T-helper 17 cell (primary cell): ENCODE data around the gene CLBA1. TPM values are rescaled to one million over a fixed set of nuclear protein-coding genes. Genes with fewer than 3 reads are reported as not detected.

ENCODE experiments used
- ATAC-seq: fragments of 150-1000 bp; cut with Tn5 transposase; 2 replicates; pipeline ENCODE4 v1.10.0; 2021; ENCODE audit warnings: mild to moderate bottlenecking, moderate library complexity
- DNase-seq, 3 donors: peaks; one replicate each; pipeline versions ENCODE4 v3.0.0 to v3.0.0-alpha.2; 2020 to 2021
- H3K9me3 ChIP-seq: one replicate; pipeline ENCODE4 v1.7.0; 2013; ENCODE audit warnings: low read length, mild to moderate bottlenecking; ENCODE audit not compliant: control insufficient read depth, poor library complexity, severe bottlenecking
- H3K27ac Mint-ChIP-seq: one replicate; pipeline ENCODE4 v1.8.0; 2022; ENCODE audit warnings: mild to moderate bottlenecking, moderate library complexity, mixed read lengths
- H3K27me3 Mint-ChIP-seq: one replicate; pipeline ENCODE4 v1.8.0; 2022; ENCODE audit warnings: mixed read lengths
- H3K36me3 Mint-ChIP-seq: one replicate; pipeline ENCODE4 v1.8.0; 2022; ENCODE audit warnings: low read depth, mixed read lengths
- H3K4me1 Mint-ChIP-seq: one replicate; pipeline ENCODE4 v1.8.0; 2022; ENCODE audit warnings: mild to moderate bottlenecking, mixed read lengths
- H3K4me3 Mint-ChIP-seq: one replicate; pipeline ENCODE4 v1.8.0; 2022; ENCODE audit warnings: mild to moderate bottlenecking, moderate library complexity, mixed read lengths
- total RNA-seq, 4 donors: library from RNA in 2 of 4; stranded (reverse) in 2 of 4; gene quantifications; one replicate each; pipeline ENCODE4 v1.2.3 and lab custom pipeline; 2022 to 2026

CLBA1 gene
- total RNA-seq, 2 donors from 2014 or later: 1.6 to 4.4 TPM

DNA sequence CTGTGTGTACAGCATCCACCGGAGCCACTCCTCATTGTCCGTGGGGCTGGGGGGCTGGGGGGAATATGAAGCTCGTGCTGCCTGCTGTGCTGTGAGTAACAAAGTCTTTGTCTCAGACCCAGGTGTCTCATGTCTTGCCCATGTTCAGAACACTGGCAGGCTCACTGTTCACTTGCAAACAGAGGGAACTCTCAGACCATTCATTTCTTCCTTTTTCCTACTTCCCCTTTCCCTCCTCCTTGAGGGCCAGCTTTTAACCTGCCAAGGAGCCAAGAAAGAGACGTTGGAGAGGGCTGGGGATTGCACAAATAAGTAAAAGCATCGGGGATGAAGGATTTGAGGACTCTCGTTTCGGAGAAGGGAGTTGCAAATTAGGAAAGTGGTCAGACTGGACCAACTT lies 58.1 kb downstream of the CLBA1 start:
- Mint-ChIP-seq H3K36me3 (no peaks in the 10 kb centered on the region), H3K4me1 (peaks cover 7% of the 10 kb centered on the region), H3K4me3 (no peak overlapping the region), H3K27me3 (peaks cover 7% of the 10 kb centered on the region), H3K27ac (no peak overlapping the region)
- no peaks in the 10 kb centered on the region for H3K9me3 ChIP-seq
- ATAC-seq (no peak), DNase-seq (no peak)

Other genes with a start within 250 kb of the CLBA1 start
- 10 to 100 TPM; 76.2 to 85.7 TPM for gene SIVA1, start 232.6 kb upstream of the CLBA1 start, total RNA-seq
- gene AKT1, start 190.0 kb upstream of the CLBA1 start, total RNA-seq: 10 to 100 TPM; 72.4 to 77.2 TPM
- 1 to 10 TPM; 2.7 to 3.3 TPM for gene ZBTB42, start 184.7 kb upstream of the CLBA1 start, total RNA-seq
- 1 to 10 TPM; 7.0 to 7.7 TPM for gene CEP170B, start 120.5 kb upstream of the CLBA1 start, total RNA-seq
- 1 to 10 TPM; 1.1 to 4.0 TPM for gene PLD4, start 60.9 kb upstream of the CLBA1 start, total RNA-seq
- gene AHNAK2, start 7.4 kb upstream of the CLBA1 start, total RNA-seq: not detected
- 10 to 100 TPM; 16.1 to 18.4 TPM for gene CDCA4, start 35.3 kb downstream of the CLBA1 start, total RNA-seq
- gene GPR132, start 79.6 kb downstream of the CLBA1 start, total RNA-seq: 10 to 100 TPM; 43.4 to 47.1 TPM
- 1 to 10 TPM in 1 of 2 donors, under 1 TPM in 1; 0.55 to 1.2 TPM for gene JAG2, start 183.0 kb downstream of the CLBA1 start, total RNA-seq
- gene NUDT14, start 195.5 kb downstream of the CLBA1 start, total RNA-seq: 10 to 100 TPM; 10.8 to 15.4 TPM